HG02938 (cell line): Measurements from ENCODE around the gene FAM186B.

Experiments used
- ATAC-seq: cut with Tn5 transposase; IDR thresholded peaks from one replicate; pipeline ENCODE4 v1.9.1; 2021; ENCODE audit warnings: mild to moderate bottlenecking, moderate library complexity; ENCODE audit not compliant: unreplicated experiment

Gene FAM186B

GRCh38 chr12:49636574-49636973 lies 31.1 kb upstream of the FAM186B start:
- no peak for ATAC-seq

DNA sequence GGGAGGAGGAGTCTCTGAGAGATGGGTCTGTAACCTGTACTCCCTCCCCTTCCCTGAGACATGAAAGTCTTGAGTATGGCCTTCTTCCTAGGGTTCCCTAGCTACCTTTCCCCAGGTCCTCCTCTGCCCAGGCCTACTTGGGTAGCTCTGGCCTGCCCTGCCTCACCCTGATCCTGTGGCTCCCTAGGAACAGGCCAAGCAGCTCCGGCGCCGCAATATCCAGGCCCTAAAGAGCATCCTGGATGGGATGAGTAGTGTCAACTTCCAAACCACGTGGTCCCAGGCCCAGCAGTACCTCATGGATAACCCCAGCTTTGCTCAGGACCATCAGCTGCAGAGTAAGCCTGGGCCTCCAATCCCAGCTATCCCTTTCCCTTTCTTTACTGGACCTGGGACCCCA lies 30.2 kb upstream of the FAM186B start:
- ATAC-seq: no peak

GRCh38 chr12:49635036-49635435 lies 29.6 kb upstream of the FAM186B start:
- no peak for ATAC-seq

DNA sequence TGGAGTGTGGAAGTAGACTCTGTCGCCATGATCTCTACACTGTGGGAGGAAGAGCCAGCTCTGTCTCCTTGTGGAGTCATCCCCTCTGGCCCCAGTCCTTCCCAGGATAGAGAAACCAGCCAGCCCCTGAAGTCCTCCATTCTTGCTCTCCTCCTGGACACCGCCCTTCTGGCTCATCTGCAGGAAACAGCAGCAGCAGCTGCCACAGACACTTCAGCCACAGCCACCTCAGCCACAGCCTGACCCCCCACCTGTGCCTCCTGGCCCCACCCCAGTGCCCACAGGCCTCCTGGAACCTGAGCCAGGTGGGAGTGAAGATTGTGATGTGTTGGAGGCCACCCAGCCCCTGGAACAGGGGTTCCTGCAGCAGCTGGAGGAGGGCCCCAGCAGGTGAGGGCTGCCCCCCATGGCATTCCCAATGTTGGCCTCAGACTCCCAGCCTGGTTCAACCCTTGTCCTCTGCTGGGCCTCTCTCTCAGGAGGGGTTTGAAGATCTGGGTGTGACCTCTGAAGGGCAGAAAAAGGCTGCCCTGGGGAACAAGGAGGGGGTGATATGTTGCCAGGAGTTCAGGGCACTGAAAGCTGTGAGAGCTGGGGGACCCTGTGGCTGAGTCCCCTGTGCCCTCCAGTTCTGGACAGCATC lies 28.4 kb upstream of the FAM186B start:
- no peak for ATAC-seq

GRCh38 chr12:49632986-49633702 lies 27.7 kb upstream of the FAM186B start:
- no peak for ATAC-seq

DNA sequence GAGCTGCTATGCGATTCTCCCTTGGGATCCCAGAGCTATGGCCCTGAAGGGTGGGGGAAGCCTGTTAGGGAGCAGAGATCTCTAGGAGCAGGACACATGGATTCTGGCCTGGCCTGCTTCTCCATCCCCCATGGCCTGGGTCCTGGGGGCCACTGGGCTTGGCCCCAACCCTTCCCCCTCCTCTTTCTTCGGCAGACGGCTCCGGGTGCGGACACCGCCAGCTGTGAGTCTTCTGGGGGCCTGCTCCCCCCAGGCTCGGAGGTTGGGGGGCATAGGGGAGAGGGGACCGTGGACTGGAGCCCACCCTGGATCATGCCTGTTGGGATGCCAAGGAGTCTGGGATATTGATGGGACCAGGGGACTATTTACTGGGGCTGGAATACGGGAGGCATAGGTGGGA lies 27.0 kb upstream of the FAM186B start:
- no peak for ATAC-seq

DNA sequence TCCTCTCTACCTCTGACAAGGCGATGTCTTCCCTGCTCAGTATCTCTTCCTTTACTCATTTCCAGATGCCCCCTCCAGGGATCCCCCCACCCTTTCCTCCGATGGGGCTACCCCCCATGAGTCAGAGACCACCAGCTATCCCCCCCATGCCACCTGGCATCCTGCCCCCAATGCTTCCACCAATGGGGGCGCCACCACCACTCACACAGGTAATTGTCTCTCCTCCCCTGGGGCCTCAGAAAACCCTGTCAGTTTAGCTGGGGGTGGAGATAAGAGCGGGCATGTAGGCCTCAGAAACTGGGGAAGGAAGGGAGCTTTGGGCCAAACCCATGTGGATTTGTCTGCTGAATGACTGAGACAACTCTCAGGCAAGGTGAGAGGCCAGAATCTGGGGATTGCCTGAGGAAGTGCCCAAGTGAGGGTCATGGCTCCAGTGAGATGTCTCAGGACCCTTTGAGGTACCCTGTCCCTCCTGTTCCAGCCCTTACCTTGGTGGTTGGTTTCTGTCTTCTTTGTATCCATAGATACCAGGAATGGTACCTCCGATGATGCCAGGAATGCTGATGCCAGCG lies 26.0 kb upstream of the FAM186B start:
- ATAC-seq: no peak

- ATAC-seq: no peak
Observed at GRCh38 chr12:49627752-49628360, 22.4 kb upstream of the FAM186B start.

GRCh38 chr12:49626836-49627235 lies 21.4 kb upstream of the FAM186B start:
- ATAC-seq: no peak

DNA sequence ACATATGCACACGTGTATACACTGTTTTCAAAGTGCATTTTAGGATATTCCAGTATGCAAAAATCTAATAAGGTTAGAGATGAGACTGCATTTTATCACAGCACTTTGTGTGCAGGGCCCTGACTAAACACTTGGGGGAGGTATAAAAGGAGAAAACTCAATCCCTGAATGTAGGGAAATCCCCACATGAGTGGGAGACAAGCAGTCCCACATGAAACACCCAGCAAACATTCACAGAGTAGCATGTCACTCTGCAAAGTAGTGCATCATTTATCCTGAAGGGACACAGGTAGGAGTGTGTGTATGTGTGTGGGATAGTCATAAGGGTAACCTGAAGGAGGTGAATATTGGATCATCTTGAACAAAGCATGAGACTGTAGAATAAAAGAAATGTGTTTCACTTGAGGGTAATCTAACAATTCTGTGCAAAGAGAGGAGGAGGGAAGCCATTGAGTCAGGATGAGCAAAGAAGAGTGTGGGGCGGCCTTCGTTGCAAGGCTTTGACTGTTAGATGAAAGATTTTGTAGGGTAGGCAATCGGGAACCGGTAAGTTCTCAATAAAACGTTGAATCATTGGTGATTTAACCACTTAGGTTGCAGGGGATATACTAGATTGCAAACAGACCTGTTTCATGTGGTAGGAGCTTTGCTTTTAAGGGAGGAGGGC lies 20.9 kb upstream of the FAM186B start:
- no peak for ATAC-seq

- no peak for ATAC-seq
Observed at GRCh38 chr12:49624921-49625577, 19.6 kb upstream of the FAM186B start.

DNA sequence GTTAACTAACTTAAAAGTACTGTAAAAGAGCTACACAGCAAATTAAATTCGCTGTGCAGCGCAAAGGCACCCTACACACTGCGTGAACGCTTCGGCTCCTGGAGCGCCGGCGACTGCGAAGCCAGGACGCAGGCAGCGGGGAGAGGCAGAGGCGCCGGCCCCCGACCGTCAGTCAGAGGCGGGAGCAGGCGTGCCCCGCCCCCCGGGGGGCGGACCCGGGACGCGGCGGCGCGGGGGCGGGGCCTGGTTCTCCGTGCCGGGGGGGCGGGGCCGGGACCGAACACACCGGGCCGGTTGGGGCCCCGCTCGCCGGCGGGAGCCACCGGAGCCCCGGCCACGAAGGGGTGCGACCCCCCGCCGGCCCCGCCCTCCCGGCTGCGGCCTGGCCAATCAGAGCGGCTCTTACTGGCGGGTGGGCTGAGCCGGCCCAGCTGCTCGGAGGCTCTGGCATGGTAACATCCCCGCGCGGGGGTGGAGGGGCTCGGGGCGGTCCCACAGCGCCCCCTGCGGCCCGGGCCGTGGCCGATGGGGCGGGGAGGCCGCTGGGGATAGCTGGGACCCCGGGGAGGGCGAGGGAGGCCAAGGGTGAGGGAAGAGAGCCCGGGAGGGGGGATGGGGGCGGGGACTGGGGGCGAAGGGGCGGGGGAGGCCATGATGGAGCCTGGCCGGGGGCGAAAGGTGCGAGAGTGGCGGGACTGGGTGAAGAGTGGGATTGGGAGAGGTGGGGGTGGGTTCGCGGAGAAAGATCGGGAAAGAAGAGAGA lies 17.9 kb upstream of the FAM186B start, which contains the start of gene PRPF40B:
TSS of gene PRPF40B (plus strand) at position 420 of the 763 bp plus-strand sequence. CDS start at position 450, 30 bp downstream.
- ATAC-seq: peak; percentile 66

DNA sequence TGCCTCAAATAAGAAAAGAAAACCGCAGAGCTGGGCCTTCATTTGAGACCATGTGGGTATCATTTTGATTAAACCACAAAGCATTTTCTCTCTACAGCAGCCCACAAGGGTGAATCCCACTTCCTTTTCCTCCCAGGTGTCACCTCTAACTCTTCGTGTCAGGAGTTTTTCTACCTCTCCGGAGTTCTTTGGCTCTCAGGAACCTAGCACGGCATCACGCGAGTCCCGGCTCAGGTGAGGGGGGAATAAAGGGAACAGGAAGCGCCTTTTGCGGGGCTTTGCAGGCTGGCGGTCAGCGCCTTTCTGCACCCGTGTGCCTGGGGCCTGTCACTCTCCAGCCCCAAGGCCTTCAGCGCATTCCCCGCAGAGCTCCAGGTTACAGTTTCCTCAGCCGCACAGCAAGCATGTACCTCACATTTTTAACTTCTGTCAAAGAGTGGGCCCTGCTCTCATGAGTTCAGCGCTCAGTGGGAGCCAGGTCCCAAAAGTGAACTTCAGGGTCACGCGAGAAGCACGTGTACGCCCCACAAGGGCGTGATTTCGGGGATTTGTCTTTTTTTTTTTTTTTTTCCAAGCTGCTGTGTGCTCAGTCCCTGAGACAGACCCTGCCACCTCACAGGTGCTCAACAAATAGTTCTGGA lies 17.2 kb upstream of the FAM186B start:
- ATAC-seq: peak; percentile 27

DNA sequence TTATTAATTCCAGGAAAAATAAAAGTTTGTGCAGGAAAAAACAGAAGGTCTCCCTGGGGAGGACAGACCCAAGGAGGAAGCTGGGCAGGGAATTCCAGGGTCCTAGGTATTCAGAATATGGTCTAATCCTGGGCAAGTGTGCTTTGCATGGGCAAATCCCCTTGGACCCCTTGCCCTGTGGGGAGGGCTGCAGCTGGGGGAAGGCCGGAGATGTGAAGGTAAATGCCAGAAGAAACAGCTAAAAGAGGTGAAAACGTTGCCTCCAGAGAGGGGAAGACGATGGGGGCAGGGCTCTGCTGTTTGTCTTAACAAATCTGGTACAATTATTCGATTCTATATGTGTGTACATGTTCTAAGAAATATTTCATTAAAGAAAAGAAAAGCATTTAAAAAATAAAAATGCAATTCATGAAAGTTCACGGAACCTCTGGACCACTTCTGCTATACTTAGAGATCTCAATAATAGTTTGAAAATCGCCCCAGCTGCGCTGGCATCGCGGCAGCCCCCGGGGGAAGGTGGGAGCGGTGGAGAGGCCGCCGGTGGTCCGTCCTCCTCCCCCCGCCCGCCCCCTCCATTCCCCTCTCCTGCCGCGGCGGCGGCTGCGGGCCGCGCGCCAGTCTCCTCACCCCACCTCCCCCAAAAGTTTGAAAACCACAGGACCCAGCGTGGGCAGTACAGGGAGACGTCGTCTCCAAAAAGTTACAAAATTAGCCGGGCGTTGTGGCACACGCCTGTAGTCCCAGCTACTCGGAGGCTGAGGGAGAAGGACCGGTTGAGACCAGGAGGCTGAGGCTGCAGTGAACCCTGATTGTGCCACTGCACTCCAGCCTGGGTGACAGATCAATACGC lies 16.4 kb upstream of the FAM186B start:
- ATAC-seq: no peak

- no peak for ATAC-seq
Observed at GRCh38 chr12:49619286-49619685, 13.8 kb upstream of the FAM186B start.

DNA sequence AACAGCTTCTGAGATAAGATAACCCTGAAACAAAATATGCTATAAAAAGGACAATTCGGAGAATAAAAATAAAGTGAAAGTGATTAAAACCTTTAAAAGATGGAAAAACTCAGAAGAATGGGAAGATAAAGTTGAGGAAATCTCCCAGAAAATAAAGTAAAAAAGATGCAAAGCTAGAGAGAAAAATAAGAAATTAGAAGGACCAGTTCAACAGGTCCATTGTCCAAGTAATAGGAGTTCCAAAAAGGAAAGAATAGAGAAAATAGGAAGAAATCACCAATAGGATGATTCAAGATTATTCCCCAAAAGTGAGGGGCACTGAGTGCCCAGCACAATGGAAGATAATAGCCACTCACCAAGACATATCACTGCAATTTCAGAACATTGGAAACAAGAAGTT lies 13.1 kb upstream of the FAM186B start:
- no peak for ATAC-seq

DNA sequence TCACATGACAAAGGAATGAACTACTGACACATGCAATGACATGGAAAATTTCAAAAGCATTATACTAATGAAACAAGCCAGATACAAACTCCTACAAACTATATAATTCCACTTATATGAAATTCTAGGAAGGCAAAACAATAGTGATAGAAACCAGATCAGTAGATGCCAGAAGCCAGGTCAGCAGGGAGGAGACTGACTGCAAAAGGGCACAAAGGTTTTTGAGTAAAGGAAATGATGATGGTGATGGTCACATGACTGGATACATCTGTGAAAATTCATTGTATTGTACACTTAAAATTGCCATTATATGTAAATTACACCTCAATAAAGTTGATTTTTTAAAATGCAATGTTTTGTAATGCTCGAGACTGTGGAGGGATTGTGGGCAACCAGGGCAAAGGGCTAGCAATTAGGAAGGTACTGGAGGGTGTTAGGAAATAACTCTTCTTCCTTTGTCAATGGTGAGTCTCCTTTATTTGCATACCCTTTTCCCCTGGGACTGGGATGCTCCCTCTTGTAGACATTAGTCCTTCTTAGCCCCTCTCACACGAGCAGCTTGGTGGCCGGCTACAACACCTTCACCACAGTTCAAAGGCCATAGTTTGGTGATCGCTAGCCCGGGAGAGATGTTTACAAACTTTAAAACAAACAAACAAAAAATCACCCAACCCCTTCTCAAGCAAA lies 11.2 kb upstream of the FAM186B start:
- no peak for ATAC-seq

DNA sequence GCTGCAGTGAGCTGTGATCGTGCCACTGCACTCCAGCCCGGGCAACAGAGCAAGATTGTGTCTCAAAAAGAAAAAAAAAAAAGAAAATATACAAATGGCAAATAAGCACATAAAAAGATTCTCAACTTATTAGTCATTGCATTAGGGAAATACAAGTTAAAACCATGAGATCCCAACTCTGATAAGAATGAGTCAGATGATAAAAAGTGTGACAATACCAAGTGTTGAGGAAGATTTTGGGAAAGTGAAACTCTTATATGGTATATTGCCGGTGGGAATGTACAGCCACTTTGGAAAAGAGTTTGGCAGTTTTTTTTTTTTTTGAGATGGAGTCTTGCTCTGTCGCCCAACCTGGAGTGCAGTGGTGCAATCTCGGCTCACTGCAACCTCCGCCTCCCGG lies 10.3 kb upstream of the FAM186B start:
- ATAC-seq: no peak
